ENCODE measurements around the gene A1BG.
"Not testable (repeated sequence)": the region's sequence is repeated elsewhere in the genome, so short reads cannot be mapped to it uniquely, and the experiment has no call there.

Gene A1BG

DNA sequence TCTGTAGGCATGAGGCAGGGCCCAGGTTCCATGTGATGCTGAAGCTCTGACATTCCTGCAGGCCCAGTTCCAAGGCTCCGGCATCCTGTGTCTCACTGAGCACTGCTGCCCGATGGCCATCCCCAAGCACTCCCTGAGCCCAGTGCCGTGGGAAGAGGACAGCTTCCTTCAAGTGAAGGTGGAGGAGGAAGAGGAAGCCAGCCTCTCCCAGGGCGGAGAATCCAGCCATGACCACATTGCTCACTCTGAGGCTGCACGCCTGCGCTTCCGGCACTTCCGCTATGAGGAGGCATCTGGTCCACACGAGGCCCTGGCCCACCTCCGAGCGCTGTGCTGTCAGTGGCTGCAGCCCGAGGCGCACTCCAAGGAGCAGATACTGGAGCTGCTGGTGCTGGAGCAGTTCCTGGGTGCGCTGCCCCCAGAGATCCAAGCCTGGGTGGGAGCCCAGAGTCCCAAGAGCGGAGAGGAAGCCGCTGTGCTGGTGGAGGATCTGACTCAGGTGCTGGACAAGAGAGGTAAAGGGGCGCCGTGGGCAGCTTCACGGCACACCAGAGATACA is 18.5 kb downstream of the A1BG start:
- no peak for DNase-seq

DNA sequence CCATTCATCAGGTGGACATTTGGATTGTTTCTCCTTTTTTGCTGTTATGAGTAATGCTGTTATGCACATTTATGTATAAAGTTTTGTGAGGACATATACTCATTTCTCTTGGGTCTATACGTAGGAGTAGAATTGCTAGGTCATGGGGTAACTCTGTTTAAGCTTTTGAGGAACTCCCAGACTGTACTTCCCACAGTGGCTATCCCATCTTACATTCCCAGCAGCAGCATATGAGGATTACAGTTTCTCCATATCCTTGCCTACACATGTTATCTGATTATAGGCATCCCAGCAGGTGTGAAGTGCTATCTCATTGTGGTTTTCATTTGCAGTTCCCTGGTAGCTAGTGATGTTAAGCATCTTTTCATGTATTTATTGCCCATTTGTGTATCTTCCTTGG is 20.6 kb downstream of the A1BG start:
- no peak for DNase-seq

DNA sequence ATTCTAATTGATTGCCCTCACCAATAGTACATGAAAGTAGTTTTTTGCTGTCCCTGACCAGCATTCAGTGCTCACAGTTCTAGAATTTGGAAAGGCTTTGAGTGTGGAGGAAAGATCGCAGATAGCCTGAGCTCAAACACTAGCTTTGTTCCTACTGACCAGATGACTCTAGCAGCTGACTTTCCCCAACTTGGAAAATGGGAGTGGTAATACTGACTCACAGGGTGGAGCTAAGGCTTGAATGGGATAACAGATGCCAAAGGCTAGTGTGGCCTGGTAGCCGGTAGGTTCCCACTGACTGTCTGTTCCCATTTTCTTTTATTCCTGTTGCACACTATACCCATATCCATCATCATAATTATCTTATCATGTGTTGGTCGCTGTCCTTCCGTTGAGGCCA is 22.8 kb downstream of the A1BG start:
- DNase-seq = no peak

- peak in 1 of 4 experiments; percentile 17 for DNase-seq
These were observed 24.3 kb downstream of the A1BG start for GRCh38 chr19:58328999-58329398.

- peak; percentile 53 to 81 (median 70) for DNase-seq
These were observed 26.2 kb downstream of the A1BG start, which contains the start of gene ZSCAN22 for GRCh38 chr19:58326914-58327726. Gene ZSCAN22, plus strand, starts transcription at chr19:58326994. Its CDS starts 7,809 bp downstream, at chr19:58334803.

DNA sequence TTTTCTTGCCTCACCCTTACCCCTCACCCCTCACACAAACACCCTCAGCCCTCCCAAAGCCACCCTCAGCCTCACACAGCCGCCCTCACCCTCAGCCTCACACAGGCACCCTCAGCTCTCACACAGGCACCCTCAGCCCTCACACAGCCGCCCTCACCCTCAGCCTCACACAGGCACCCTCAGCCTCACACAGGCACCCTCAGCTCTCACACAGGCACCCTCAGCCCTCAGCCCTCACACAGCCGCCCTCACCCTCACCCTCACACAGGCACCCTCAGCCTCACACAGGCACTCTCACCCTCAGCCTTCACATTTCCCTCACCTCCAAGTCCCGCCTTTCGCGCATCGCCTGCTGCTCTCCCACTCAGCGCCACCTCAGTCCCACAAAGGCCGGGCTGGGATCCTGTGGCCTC is 26.8 kb downstream of the A1BG start:
- DNase-seq = no peak

- DNase-seq = no peak
These were observed 27.8 kb downstream of the A1BG start for GRCh38 chr19:58325311-58326022.

DNA sequence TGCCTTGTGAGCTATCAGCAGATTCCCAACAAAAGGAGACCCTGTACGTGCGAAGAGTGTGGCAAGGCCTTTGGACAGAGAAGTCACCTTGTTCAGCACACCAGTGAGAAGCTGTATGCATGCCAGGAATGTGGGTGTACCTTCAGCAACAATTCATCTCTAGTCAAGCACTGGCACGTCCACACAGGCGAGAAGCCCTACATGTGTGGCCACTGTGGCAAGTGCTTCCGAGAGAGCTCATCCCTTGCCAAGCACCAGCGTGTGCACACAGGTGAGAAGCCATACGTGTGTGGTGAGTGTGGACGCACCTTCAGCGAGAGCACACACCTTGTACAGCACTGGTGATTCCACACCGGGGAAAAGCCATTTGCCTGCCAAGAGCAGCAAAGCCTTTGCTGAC is 34.1 kb downstream of the A1BG start:
- DNase-seq = no peak

DNA sequence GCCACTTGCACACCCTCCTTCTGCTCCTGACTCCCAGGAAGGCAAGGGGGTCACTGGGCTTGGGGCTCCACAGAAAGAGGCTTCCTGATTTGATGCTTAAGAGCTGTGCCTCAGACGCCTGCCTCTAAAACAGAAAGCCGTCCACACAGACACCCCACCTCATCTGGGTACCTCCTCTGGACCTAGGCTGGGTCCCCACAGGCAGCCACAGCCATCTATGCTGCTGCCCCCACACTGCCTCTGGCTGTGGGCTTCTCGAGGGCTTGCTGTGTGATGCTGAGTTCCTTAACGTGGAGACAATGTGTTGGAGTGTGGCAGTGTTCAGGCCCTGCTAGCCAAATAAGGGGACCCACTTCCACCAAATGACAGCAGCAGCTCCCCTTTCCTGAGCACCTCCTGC is 35.0 kb downstream of the A1BG start:
- DNase-seq = no peak

- DNase-seq = no peak
These were observed 35.7 kb downstream of the A1BG start for GRCh38 chr19:58317476-58318072.

GRCh38 chr19:58315580-58315979 is 37.7 kb downstream of the A1BG start:
- no peak for DNase-seq

DNA sequence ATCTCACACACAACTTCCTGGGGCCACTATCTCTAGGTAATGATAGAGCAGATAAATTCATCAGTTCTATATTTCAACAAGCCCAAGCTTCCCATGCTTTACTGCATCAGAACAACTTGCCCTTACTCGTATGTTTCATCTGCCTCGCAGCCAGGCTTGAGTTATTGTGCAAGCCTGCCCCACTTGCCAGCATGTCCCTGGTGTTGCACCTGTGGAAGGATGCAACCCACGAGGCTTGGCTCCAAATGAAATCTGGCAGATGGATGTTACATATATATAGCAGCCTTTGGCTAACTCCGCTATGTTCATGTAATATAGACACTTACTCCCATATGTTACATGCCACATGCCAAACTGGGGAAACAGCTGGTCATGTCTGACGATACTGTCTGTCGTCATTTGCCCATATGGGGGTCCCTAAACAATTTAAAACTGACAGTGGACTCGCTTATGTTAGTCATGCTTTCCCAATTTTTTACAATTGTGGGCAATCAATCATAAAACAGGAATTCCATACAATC is 41.9 kb downstream of the A1BG start:
- DNase-seq = no peak

DNA sequence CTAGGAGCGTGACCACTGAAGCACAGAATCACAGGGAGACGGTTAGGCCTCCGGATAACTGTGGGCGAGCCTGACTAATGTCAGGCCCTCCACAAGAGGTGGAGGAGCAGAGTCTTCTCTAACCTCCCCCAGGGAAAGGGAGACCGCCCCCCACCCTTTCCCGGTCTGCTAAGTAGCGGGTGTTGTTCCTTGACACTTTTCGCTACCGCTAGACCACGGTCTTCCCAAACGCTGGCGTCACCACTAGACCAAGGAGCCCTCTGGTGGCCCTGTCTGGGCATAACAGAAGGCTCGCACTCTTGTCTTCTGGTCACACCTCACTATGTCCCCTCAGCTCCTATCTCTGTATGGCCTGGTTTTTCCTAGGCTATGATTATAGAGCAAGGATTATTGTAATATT is 42.6 kb downstream of the A1BG start:
- DNase-seq = not testable (repeated sequence)

DNA sequence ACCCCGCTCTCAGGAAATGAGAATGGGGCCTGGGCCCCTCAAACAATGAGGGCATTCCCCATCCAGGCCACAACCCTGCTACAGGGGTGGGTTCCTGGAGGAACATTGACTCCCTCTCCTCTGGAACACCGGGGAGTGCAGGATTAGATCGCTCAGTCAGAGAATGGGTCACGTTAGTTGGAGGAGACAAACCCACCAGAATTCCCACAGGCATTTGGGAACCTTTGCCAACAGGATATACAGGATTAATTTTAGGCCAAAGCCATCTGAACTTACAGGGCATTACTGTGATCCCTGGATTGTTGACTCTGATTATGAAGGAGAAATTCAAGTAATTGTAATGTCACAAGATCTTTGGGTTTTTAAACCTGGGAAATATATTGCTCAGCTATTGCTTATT is 45.6 kb downstream of the A1BG start:
- DNase-seq = no peak

GRCh38 chr19:58305932-58306323 is 47.4 kb downstream of the A1BG start:
- DNase-seq = no peak

DNA sequence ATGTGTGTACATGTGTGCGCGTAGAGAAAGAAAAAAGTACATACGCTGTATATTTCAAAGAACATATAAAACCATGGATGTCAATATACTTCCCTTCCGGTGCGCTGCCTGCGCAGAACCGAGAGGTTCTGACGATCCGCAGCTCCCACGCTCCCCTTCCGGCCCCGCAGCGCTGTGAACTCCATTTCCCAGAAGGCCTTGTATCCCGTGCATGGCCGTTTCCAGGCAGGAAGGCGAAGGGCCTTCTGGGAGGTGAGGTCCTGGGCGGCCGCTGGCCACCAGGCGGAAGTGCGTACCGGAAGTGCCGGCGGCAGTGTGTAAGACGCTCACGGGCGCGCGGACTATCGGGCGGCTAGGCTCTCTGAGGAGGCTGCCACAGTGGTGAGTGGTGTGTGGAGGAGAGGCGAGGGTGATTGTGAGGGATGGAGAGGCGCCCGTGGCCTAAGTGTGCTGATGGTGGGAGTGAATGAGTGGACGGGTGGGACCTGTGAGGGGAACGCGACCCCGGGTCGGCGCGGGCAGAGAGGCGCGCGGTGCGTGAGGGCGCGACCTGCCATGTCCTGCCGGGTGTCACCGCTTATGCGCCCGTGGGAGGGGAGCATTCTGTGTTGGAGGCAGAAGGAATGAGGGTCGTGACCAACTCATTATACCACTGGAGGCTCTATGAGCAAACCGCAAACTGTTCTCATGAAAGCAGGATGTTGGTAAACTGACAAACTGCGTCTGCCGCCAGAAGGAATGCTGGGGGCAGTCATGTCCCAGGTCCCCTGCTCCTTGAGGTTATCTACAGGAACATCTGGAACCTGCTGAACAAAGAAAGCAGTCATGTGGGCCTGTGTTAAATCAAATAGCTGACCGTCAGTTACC is 48.0 kb downstream of the A1BG start, which contains the start of gene ERVK3-1:
Gene ERVK3-1, plus strand, starts transcription at position 313 of the 867 bp plus-strand sequence. CDS start 6,792 bp downstream, outside the sequence.
- DNase-seq = peak; percentile 74 to 89 (median 76)

DNA sequence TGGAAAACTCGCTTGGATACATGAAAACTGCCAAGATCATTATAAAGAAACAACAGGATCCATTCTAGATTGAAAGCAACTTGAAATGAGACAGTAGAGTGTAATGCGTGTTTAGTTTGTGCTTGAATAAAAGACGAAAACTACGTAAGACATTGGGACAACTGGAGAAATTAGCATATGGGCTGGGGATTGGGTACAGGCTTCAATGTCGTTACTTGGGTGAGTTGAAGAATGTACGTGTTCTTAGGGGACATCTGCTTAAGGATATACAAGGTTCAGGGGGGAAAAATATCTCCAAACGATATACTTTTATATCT is 48.6 kb downstream of the A1BG start:
- DNase-seq = no peak

DNA sequence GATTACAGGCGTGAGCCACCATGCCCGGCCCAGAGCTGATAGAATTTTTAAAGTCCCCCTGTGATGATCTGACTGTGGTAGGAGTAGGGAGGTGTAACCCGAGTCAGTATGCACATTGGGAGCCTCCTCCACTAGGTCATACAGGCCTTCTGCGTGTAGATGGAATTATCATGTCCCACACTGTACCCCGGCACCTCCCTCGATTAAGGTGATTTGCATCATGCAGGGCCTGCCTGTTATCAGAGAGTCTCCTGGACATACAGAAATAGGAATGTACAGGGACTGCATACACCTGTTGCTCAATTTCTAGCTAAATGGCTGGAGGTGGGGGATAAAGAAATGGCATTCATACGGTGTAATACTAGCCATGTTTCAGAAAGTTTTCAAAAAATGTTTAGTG is 49.0 kb downstream of the A1BG start:
- DNase-seq = no peak

DNA sequence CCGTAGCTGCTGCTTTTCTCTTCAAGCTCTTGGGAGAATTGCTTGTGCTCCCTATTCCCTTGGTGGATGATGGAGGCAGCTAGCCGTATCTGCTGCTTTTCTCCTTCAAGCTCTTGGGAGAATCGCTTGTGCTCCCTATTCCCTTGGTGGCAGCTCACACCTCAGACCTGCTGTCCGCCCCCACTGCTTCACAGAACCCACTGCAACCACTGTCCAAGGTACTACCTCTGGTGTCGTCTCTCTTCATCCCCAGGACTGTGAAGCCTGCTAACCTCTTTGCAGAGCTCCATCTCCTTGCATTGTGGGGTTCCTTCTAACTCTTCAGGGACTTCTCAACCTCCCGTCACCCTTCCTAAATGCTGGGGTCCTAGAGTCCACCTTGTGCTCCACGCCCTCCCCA is 52.7 kb downstream of the A1BG start:
- DNase-seq = no peak

DNA sequence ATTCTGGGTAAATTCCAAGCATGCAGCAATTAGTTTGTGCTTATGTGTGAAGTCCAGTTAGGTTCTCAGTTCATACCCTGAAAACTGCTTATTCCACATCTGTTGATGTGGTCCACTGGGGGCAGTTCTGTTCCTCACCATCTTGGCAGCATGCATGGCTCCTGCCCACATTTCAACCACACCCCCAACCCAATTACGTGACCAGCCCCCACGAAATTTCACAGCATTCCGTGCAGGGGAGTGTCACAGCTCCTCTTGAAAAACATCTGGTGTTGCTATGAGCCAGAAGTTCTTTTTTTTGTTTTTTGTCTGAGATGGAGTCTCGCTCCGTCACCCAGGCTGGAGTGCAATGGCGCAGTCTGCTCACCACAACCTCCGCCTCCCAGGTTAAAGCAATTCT is 57.2 kb downstream of the A1BG start:
- DNase-seq = no peak

All from activated naive CD4-positive, alpha-beta T cell (primary cell).